GM18502 (cell line): Measurements from ENCODE around the gene TRAPPC2L.

Experiments used
- ATAC-seq: cut with Tn5 transposase; IDR thresholded peaks from one replicate; pipeline ENCODE4 v1.9.1; 2021; ENCODE audit warnings: mild to moderate bottlenecking; ENCODE audit not compliant: unreplicated experiment, poor library complexity

The TRAPPC2L gene

DNA sequence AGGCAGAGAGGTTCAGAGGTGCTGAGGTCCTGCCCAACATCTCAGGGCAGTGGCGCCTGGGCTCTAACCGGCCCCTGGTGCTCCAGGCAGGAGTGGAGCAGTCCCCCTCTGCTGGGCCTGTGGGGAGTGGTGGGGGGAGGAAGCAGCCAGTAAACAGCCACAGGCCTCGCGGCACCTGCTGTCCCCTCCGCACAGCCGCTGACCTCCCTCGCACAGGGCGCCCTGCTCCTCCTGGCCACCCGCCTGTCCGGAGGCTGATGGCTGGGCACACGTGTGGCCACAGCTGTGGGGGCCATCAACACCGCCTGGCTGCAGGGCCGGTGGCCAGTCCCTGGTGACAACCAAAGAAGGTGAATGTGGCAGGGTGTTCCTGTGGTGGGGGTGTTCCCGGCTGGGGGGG is 46.3 kb downstream of the TRAPPC2L start:
- no peak for ATAC-seq

DNA sequence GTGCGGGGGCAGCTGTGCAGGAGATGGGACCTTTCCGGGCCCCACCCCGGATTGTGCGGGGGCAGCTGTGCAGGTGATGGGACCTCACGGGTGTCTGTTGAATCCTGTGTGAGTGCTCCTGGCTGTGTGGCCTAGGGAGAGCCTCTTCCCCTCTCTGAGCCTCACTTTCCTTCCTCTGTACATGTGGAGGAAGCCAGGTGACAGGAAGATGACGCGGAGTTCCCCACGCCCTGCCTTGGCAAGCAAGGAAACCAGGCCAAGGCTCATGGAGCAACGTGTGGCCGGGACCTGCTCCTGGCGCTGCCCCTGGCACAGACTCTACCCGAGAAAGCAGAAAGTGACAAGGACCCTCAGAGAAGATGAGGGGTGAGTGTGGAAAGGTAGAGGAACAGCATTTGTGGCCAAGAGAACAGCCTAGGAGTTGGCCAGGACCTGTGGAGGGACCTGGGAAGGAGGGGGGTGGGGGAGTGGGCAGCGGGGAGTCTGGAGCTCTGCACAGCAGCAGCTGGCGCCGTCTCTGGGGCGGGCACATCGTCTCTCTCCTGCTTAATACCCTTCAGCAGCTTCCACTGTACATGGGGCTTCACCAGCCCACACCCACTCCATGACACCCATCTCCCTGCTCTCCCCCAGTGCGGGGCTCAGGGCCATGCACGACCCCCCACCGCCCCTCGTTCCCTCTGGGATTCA is 47.9 kb downstream of the TRAPPC2L start:
- ATAC-seq: no peak

DNA sequence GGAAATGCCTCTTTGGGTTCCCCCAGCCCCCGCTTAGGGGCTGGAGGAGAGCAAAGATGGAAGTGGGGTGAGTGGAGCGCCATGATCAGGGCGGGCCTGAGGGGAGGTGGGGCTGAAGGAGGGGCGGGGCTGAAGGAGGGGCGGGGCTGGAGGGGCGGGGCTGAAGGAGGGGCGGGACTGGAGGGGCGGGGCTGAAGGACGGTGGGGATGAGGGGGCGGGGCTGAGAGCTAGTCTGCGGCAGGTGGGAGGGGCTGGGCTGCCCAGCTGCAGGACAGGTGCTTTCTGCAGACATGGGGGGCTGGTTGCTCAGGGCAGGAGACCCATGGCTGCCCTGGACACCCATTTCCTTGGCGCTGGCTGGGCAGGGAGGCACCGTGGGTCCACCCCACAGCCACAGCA is 48.6 kb downstream of the TRAPPC2L start:
- ATAC-seq: no peak

DNA sequence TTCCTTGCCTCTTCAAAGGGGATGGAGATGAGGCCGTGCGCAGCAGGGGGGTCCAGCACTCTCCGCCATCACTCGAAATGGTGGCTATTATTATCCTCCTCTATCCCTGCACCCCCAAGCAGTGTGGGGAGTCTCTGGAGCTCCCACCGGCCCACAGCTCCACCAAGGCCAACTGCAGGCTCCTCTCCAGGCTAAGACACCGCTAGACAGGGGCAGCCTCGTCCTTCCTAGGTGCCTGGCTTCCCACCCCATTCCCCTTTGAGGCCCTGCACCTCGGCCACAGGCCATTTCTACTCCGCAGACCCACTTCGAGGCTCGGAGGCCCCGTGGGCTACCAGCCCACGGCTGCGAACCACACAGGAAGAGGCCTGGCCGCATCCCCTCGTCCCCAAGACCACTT is 49.1 kb downstream of the TRAPPC2L start:
- ATAC-seq: no peak

DNA sequence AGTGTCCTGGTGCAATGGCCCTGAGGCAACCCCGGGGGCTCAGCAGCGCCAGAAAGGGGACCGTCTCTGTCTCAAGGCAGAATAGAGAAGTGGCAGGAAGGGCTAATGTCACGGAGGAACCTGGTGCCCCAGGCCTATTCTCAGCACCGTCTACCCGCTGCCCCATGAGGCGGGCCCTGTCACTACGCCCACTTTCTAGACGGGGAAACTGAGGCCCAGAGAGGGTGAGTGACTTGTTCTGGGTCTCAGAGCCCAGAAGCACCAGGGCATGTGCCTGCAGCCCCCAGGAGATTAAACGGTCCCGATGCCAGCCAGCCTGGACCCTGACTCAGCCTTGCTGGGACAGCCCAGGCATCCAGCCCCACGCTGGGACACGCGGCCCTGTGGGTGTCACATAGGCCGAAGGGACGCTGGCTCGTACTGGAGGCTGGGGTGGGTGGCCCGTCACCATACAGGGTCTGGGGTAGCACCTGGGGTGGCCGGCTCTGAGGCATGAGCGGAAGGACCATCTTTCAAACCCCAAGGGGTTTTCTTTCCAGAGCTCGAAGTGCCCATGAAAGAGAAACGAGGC is 49.7 kb downstream of the TRAPPC2L start:
- ATAC-seq: no peak

DNA sequence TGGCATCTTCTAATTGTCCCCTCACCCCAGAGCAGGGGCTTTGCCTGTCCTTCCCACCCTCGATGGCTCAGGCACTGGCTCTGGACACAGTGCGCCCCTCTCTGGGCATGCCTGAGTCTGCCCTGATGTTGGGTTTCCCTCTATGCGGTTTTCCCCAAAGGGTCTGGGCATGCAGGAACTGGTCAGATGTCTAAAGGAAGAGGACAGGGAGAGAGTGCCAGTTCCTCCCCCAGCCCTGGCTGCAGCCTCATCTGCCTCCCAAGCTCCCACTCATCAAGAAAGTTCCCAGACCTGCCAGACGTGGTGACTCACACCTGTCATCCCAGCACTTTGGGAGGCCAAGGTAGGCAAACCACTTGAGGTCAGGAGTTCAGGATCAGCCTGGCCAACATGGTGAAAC is 50.8 kb downstream of the TRAPPC2L start:
- ATAC-seq: no peak

DNA sequence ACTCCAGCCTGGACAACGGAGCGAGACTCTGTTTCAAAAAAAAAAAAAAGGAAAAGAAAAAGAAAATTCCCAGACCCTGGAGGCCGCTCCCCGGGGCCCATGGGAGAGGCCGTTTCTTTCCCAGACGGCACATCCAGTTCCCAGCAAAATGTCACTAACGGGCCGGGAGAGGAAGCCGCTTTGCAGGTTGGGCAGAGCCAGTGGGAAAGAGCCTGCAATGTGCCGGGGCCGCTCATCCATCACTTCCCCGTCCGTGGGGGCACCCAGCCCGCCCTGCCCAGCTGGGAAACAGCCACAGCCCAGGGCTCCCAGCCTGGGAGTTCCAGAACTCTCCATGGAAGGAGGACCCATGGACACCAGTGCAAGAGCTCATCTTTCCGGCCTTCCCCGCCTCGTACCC is 51.4 kb downstream of the TRAPPC2L start:
- no peak for ATAC-seq

DNA sequence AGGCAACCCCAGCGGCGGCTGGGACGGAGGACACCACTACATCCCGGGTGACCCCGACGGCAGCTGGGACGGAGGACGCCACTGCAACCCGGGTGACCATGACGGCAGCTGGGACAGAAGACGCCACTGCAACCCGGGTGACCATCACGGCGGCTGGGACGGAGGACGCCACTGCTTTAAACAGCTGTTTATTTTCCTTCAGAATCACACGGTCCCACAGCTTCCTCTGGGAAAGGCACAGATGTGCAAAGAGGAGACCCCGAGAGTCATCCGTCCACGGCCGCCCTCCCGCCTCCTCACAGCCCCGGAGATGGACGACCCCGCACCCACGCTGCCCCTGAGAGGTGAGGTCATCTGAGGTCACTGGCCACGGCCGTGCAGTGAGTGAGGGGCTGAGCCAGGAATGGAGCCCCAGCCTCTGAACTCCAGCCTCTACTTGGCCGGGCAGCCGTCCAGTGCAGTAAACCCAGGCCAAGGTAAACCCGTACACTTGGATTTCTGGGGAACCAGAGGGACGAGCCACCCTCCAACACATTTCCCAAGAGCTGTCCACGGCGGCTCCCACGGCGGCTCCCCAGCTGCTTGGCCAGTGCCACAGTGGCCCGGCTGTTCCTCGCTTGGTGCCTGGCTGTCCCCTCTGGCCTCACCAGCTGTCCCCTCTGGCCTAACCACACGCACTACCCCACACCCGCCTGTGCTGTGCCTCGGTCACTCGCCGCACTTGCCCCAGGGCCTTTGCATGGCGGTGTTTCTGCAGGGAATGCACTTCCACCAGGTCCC is 52.7 kb downstream of the TRAPPC2L start:
- no peak for ATAC-seq

DNA sequence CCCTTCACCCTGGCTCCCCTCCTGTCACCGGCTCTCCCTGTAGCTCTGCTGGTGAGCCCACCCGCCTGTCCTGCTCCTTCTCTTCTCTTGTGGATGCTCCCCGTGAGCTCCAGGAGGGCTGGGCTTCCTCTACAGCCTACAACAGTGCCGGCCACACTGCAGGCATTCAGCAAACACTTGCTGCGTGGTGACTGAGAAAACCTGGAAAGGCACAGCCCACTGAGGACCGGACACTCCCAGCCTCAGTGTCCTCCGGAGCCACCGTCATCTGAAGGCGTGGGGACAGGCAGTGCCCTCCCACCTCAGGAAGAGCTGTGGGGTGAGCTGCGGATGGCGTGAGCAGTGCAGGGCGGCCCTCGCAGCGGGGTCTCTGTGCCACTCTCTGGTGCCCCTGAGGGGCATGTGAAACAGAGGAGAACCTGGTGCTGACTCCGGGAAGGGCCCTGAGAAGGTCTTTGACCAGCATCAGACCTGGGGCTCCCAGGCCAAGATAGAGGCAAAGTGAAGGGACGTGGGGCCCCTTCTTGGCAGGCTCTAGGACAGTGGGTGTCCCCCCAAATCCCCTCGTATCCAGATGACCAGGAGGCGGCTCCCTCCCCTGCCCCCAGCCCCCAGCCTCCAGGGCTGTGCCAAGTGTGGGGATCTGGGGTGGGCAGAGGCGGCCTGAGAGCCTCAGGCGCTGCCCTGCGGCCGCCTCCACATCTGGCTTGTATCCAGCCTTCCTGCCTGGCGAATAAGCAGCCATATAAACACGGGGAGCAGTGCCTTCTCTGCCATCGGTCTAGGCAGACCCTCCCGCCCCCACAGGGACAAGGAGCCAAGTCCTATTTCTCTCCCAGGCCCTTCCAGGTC is 53.6 kb downstream of the TRAPPC2L start:
- no peak for ATAC-seq

DNA sequence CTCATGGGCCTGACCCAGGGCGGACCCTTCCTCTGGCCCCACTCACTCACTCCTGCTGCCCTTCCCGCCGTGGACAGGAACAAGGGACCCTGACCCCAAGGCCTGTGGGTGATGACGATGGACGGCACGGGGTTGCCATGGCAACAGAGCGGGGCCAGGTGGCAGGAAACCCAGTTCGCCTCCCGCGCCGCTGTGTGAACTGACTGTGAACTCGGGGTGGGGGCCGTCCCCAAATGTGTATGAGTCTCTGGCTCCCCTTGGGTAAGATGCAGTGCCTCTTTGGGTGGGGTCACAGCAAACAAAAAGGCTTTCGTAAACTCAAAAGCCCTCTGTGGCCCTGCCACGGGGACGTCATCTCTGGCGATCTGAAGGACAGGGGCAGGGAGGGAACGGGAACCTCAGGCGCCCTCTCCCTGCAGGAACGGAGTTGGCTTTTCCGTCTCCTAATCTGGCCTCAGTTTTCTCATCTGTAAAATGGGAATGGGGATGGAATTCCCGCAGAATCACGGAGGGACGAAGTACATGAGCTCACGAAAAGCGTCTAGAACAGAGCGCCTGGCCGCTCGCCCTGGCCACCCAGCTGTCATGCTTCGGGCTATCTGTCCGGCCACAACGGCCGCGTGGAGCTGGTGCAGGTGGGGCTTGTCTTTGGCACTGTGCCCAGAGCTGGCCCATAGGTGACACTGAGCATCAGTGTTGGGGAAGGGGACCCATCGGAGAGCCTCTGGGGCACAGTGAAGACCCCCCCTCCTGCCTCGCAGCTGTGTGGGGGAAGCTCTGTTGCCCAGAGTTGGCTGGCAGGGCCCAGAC is 54.4 kb downstream of the TRAPPC2L start:
- ATAC-seq: no peak

DNA sequence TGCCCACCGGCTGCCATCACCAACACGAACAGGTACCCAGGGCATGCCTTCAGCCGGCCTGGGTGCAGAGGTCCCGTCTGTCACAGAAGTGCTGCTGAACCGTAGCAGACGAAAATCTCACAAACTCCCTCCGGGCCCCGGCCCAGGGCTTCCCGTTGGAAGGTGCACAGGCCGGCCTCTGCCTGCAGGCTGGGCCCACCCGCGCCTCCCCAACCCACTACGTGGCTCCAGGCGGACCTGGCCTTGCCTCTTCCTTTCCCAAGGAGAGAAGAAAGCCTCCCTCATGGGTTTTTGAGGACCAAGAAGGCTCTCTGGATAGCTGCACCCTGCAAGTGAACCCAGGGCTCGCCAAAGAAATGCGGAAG is 55.0 kb downstream of the TRAPPC2L start:
- no peak for ATAC-seq
